Measurements from ENCODE around the gene GGA1. TPM values are rescaled to one million over a fixed set of nuclear protein-coding genes. Genes with fewer than 3 reads are reported as not detected.

The GGA1 gene
- total RNA-seq, 1 donor from 2014 or later, result 56.1 TPM

DNA sequence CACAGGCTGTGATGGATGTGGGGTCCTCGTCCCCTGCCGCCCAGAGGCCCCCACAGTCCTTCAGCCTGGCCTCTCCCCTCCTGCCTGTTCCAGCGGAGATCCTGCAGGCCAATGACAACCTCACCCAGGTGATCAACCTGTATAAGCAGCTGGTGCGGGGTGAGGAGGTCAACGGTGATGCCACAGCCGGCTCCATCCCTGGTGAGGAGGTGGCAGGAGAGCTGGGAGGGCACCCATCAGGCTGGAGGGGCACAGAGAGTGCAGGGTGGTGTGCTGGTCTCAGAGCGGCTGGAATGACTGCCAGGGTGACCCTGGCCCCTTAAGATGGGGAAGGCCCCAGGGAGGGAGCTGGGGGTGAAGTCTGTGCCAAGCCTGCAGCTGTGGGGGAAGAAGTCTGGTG is 16.2 kb downstream of the GGA1 start:
- TF ChIP-seq, protein P1, sequence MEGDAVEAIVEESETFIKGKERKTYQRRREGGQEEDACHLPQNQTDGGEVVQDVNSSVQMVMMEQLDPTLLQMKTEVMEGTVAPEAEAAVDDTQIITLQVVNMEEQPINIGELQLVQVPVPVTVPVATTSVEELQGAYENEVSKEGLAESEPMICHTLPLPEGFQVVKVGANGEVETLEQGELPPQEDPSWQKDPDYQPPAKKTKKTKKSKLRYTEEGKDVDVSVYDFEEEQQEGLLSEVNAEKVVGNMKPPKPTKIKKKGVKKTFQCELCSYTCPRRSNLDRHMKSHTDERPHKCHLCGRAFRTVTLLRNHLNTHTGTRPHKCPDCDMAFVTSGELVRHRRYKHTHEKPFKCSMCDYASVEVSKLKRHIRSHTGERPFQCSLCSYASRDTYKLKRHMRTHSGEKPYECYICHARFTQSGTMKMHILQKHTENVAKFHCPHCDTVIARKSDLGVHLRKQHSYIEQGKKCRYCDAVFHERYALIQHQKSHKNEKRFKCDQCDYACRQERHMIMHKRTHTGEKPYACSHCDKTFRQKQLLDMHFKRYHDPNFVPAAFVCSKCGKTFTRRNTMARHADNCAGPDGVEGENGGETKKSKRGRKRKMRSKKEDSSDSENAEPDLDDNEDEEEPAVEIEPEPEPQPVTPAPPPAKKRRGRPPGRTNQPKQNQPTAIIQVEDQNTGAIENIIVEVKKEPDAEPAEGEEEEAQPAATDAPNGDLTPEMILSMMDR (IDR thresholded peaks at IDR 0.05), result no peak
- H3K36me3 Mint-ChIP-seq (ENCODE audit: unreplicated experiment), result peaks cover 2% of the 10 kb centered on the region
- DNase-seq (ENCODE audit: extremely low spot score, unreplicated experiment), result no peak
- no peaks in the 10 kb centered on the region for H3K9me3 Mint-ChIP-seq (ENCODE audit: unreplicated experiment)
- H3K27me3 Mint-ChIP-seq (ENCODE audit: unreplicated experiment), result no peaks in the 10 kb centered on the region
- H3K4me3 Mint-ChIP-seq (ENCODE audit: unreplicated experiment), result no peak overlapping the region
- H3K27ac Mint-ChIP-seq (ENCODE audit: unreplicated experiment), result no peak overlapping the region
- H3K4me1 Mint-ChIP-seq (ENCODE audit: unreplicated experiment), result peaks cover 7% of the 10 kb centered on the region

GRCh38 chr22:37625737-37626136 is 17.1 kb downstream of the GGA1 start:
- DNase-seq (ENCODE audit: extremely low spot score, unreplicated experiment), result no peak
- TF ChIP-seq, protein P1 (IDR thresholded peaks at IDR 0.05), result no peak
- Mint-ChIP-seq H3K27me3 (ENCODE audit: unreplicated experiment) (no peaks in the 10 kb centered on the region), H3K4me3 (ENCODE audit: unreplicated experiment) (no peak overlapping the region), H3K4me1 (ENCODE audit: unreplicated experiment) (peaks cover 7% of the 10 kb centered on the region), H3K36me3 (ENCODE audit: unreplicated experiment) (peaks cover 2% of the 10 kb centered on the region), H3K9me3 (ENCODE audit: unreplicated experiment) (no peaks in the 10 kb centered on the region), H3K27ac (ENCODE audit: unreplicated experiment) (no peak overlapping the region)

DNA sequence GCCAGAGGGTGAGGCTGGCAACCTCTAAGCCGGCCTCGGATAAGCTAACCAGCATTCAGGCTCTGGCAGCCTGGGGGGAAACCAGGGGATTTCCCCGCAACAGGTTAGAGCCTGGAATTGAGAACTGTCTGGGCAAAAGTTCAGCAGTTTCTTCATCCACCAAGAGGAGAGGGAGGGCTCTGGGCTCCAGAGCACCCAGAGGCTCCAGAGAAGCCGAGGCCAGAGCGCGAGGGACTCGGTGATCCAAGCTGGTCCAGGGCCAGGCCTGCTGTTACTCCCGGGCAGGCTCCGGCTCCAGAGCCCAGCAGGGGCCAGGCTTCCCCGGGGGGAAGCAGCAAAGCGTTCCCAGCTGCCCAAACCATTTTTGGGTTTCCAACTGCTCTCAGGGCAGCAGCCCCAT is 17.5 kb downstream of the GGA1 start:
- H3K4me3 Mint-ChIP-seq (ENCODE audit: unreplicated experiment), result no peak overlapping the region
- TF ChIP-seq, protein P1 (IDR thresholded peaks at IDR 0.05), result no peak
- H3K4me1 Mint-ChIP-seq (ENCODE audit: unreplicated experiment), result peaks cover 7% of the 10 kb centered on the region
- no peak for DNase-seq (ENCODE audit: extremely low spot score, unreplicated experiment)
- no peaks in the 10 kb centered on the region for H3K27me3 Mint-ChIP-seq (ENCODE audit: unreplicated experiment)
- H3K9me3 Mint-ChIP-seq (ENCODE audit: unreplicated experiment), result no peaks in the 10 kb centered on the region
- H3K27ac Mint-ChIP-seq (ENCODE audit: unreplicated experiment), result no peak overlapping the region
- H3K36me3 Mint-ChIP-seq (ENCODE audit: unreplicated experiment), result peaks cover 2% of the 10 kb centered on the region

DNA sequence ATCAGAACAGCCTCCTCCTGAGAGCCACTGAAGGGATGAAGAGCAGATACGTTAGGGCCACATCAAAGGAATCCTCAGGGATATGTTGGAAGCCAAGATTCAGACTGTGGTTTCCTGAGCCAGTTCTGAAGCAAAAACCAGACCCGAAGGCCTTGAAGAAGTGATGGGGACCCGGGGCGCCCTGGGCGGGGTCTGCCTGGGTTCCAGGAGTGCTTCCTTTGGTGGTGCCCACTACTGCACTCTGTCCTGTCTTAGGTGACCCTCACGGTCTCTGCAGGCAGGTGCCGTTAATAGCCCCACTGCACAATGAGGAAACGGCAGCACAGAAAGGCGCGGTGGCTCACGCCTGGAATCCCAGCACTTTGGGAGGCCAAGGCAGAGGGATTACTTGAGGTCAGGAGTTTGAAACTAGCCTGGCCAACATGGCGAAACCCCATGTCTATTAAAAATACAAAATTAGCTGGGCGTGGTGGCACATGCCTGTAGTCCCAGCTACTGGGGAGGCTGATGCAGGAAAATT is 18.0 kb downstream of the GGA1 start:
- Mint-ChIP-seq H3K4me1 (ENCODE audit: unreplicated experiment) (peaks cover 7% of the 10 kb centered on the region), H3K27ac (ENCODE audit: unreplicated experiment) (no peak overlapping the region), H3K4me3 (ENCODE audit: unreplicated experiment) (no peak overlapping the region), H3K9me3 (ENCODE audit: unreplicated experiment) (no peaks in the 10 kb centered on the region), H3K36me3 (ENCODE audit: unreplicated experiment) (peaks cover 2% of the 10 kb centered on the region), H3K27me3 (ENCODE audit: unreplicated experiment) (no peaks in the 10 kb centered on the region)
- TF ChIP-seq, protein P1 (IDR thresholded peaks at IDR 0.05), result no peak
- no peak for DNase-seq (ENCODE audit: extremely low spot score, unreplicated experiment)

- H3K4me3 Mint-ChIP-seq (ENCODE audit: unreplicated experiment), result no peak overlapping the region
- H3K9me3 Mint-ChIP-seq (ENCODE audit: unreplicated experiment), result no peaks in the 10 kb centered on the region
- no peaks in the 10 kb centered on the region for H3K27me3 Mint-ChIP-seq (ENCODE audit: unreplicated experiment)
- no peak overlapping the region for H3K27ac Mint-ChIP-seq (ENCODE audit: unreplicated experiment)
- TF ChIP-seq, protein P1 (IDR thresholded peaks at IDR 0.05), result no peak
- peaks cover 7% of the 10 kb centered on the region for H3K4me1 Mint-ChIP-seq (ENCODE audit: unreplicated experiment)
- peaks cover 2% of the 10 kb centered on the region for H3K36me3 Mint-ChIP-seq (ENCODE audit: unreplicated experiment)
- no peak for DNase-seq (ENCODE audit: extremely low spot score, unreplicated experiment)
Observed at GRCh38 chr22:37627121-37627520, 18.5 kb downstream of the GGA1 start.

Data from osteocyte (in vitro differentiated cells).